Chondrocyte (in vitro differentiated cells): Measurements from ENCODE around the gene MED13. TPM values are rescaled to one million over a fixed set of nuclear protein-coding genes. Genes with fewer than 3 reads are reported as not detected.

ENCODE experiments used
- DNase-seq: peaks from one replicate; pipeline ENCODE4 v3.0.0; 2021; ENCODE audit warnings: mixed read lengths, low spot score
- H3K27ac Mint-ChIP-seq: one replicate; pipeline ENCODE4 v1.8.0; 2021; ENCODE audit warnings: mild to moderate bottlenecking, moderate library complexity, mixed read lengths; ENCODE audit not compliant: unreplicated experiment
- H3K27me3 Mint-ChIP-seq: 2 replicates; pipeline ENCODE4 v1.8.0; 2021; ENCODE audit warnings: low read depth, mixed read lengths
- H3K36me3 Mint-ChIP-seq: 2 replicates; pipeline ENCODE4 v1.8.0; 2021; ENCODE audit warnings: low read depth, mixed read lengths
- H3K4me1 Mint-ChIP-seq: 2 replicates; pipeline ENCODE4 v1.8.0; 2021; ENCODE audit warnings: low read depth, mild to moderate bottlenecking, mixed read lengths
- H3K4me3 Mint-ChIP-seq: one replicate; pipeline ENCODE4 v1.8.0; 2021; ENCODE audit warnings: mild to moderate bottlenecking, moderate library complexity, mixed read lengths; ENCODE audit not compliant: unreplicated experiment
- H3K9me3 Mint-ChIP-seq: 2 replicates; pipeline ENCODE4 v1.8.0; 2021; ENCODE audit warnings: low read depth, mixed read lengths
- CTCF ChIP-seq: fragments of 200-600 bp; sonication (generic); IDR thresholded peaks from 2 replicates; pipeline ENCODE4 v1.5.0; 2021; ENCODE audit warnings: antibody characterized with exemption, mild to moderate bottlenecking, moderate library complexity
- total RNA-seq: library from RNA; stranded (reverse); gene quantifications from 3 replicates; pipeline ENCODE4 v1.2.1, GENCODE V29; 2021

The MED13 gene
- total RNA-seq, 1 donor from 2014 or later: 53.0 TPM

- Mint-ChIP-seq H3K9me3 (no peaks in the 10 kb centered on the region), H3K27ac (no peak overlapping the region), H3K36me3 (peaks cover 2% of the 10 kb centered on the region), H3K4me3 (no peak overlapping the region), H3K4me1 (peaks cover 3% of the 10 kb centered on the region), H3K27me3 (peaks cover 1% of the 10 kb centered on the region)
- no peak for TF ChIP-seq CTCF
- DNase-seq: no peak
Measured at GRCh38 chr17:62101090-62101489, 36.0 kb upstream of the MED13 start.

- H3K27ac Mint-ChIP-seq: no peak overlapping the region
- H3K9me3 Mint-ChIP-seq: no peaks in the 10 kb centered on the region
- H3K36me3 Mint-ChIP-seq: peaks cover 2% of the 10 kb centered on the region
- H3K4me1 Mint-ChIP-seq: peaks cover 3% of the 10 kb centered on the region
- peaks cover 1% of the 10 kb centered on the region for H3K27me3 Mint-ChIP-seq
- H3K4me3 Mint-ChIP-seq: no peak overlapping the region
- TF ChIP-seq CTCF: no peak
- no peak for DNase-seq
Measured at GRCh38 chr17:62100055-62100454, 35.0 kb upstream of the MED13 start.

- Mint-ChIP-seq H3K36me3 (peaks cover 2% of the 10 kb centered on the region), H3K9me3 (no peaks in the 10 kb centered on the region), H3K4me3 (no peak overlapping the region), H3K27me3 (peaks cover 1% of the 10 kb centered on the region), H3K4me1 (peaks cover 3% of the 10 kb centered on the region), H3K27ac (no peak overlapping the region)
- no peak for DNase-seq
- TF ChIP-seq CTCF: no peak
Measured at GRCh38 chr17:62099532-62099931, 34.5 kb upstream of the MED13 start.

- H3K4me1 Mint-ChIP-seq: peaks cover 3% of the 10 kb centered on the region
- no peak for TF ChIP-seq CTCF
- H3K9me3 Mint-ChIP-seq: no peaks in the 10 kb centered on the region
- H3K36me3 Mint-ChIP-seq: peaks cover 2% of the 10 kb centered on the region
- no peak for DNase-seq
- no peak overlapping the region for H3K4me3 Mint-ChIP-seq
- H3K27me3 Mint-ChIP-seq: peaks cover 1% of the 10 kb centered on the region
- no peak overlapping the region for H3K27ac Mint-ChIP-seq
Measured at GRCh38 chr17:62098623-62099231, 33.6 kb upstream of the MED13 start.

GRCh38 chr17:62096401-62096670 lies 31.3 kb upstream of the MED13 start:
- Mint-ChIP-seq H3K9me3 (no peaks in the 10 kb centered on the region), H3K27ac (no peak overlapping the region), H3K4me1 (peaks cover 3% of the 10 kb centered on the region), H3K4me3 (no peak overlapping the region), H3K36me3 (peaks cover 2% of the 10 kb centered on the region), H3K27me3 (peaks cover 1% of the 10 kb centered on the region)
- no peak for DNase-seq
- no peak for TF ChIP-seq CTCF
